ENCODE data around the gene SERAC1. TPM values are rescaled to one million over a fixed set of nuclear protein-coding genes. Genes with fewer than 3 reads are reported as not detected.

Gene SERAC1
- total and polyA plus RNA-seq, 4 donors: 2.0 to 4.4 (median 2.3) TPM

GRCh38 chr6:158118886-158119285 is 49.2 kb downstream of the SERAC1 start:
- H3K9ac ChIP-seq (ENCODE audit: low read depth in 1 of 2, low read length in 2 of 2): no peak overlapping the region
- no peaks in the 10 kb centered on the region for H3K4me1 ChIP-seq (ENCODE audit: control insufficient read depth in 4 of 4, insufficient read depth in 4 of 4, low read length in 3 of 4)

More at GRCh38 chr6:158118886-158119285, 49.2 kb downstream of the SERAC1 start:
- H3K27me3 ChIP-seq (ENCODE audit: control insufficient read depth in 4 of 4, insufficient read depth in 4 of 4, low read length in 3 of 4): no peaks in the 10 kb centered on the region
- no peak for TF ChIP-seq CTCF (IDR thresholded peaks at IDR 0.05; ENCODE audit: low read depth, low read length, missing input control)
- no peak for TF ChIP-seq FOXA2 (IDR thresholded peaks at IDR 0.05)
- no peak for TF ChIP-seq TAF1 (conservative IDR thresholded peaks at IDR 0.05)
- TF ChIP-seq EGR1 (IDR thresholded peaks at IDR 0.05; ENCODE audit: low read depth in 2 of 2): no peak
- TF ChIP-seq ATF3 (IDR thresholded peaks at IDR 0.05): no peak
- no peak for TF ChIP-seq FOXA1 (IDR thresholded peaks at IDR 0.05)
- no peak for TF ChIP-seq HNF4G (IDR thresholded peaks at IDR 0.05)
- TF ChIP-seq MAX (IDR thresholded peaks at IDR 0.05): no peak
- TF ChIP-seq RAD21 (IDR thresholded peaks at IDR 0.05): no peak
- TF ChIP-seq NR2F2 (IDR thresholded peaks at IDR 0.05): no peak
- TF ChIP-seq SP1 (IDR thresholded peaks at IDR 0.05): no peak
- no peak for TF ChIP-seq YY1 (IDR thresholded peaks at IDR 0.05)
- TF ChIP-seq RXRA (IDR thresholded peaks at IDR 0.05): no peak
- TF ChIP-seq HNF4A (conservative IDR thresholded peaks at IDR 0.05): no peak
- TF ChIP-seq REST (IDR thresholded peaks at IDR 0.05): no peak
- TF ChIP-seq GABPA (IDR thresholded peaks at IDR 0.05 in 1 of 2, conservative IDR thresholded peaks at IDR 0.05 in 1 of 2): no peak
- no peak for TF ChIP-seq ZBTB33 (IDR thresholded peaks at IDR 0.05)
- H3K9me3 ChIP-seq (ENCODE audit: control insufficient read depth in 4 of 4, low read length in 3 of 4): no peaks in the 10 kb centered on the region
- 97% methylated on average over 3 of the region's 3 CpGs for WGBS
- peaks cover 0 to 11% (median under 1%) of the 10 kb centered on the region in 4 donors for H3K36me3 ChIP-seq (ENCODE audit: control insufficient read depth in 4 of 4, insufficient read depth in 3 of 4, low read depth in 1 of 4, low read length in 3 of 4)
- no peak overlapping the region for H3K4me3 ChIP-seq (ENCODE audit: low read depth in 1 of 3, low read length in 3 of 3)
- DNase-seq (ENCODE audit: low spot score): no peak
- no peak overlapping the region for H3K27ac ChIP-seq (ENCODE audit: low read depth in 1 of 2, low read length in 2 of 2)
